BE2C (cell line): ENCODE measurements around the gene PHLDB1.

Experiments used
- DNase-seq: peaks from one replicate; pipeline ENCODE4 v3.0.0-alpha.2; 2020
- H3K27me3 ChIP-seq: fragments of 250-450 bp; sonication (Bioruptor Pico); 2 replicates; pipeline ENCODE4 v1.5.1; 2020; ENCODE audit warnings: mild to moderate bottlenecking
- H3K36me3 ChIP-seq: fragments of 250-450 bp; sonication (Bioruptor Pico); 2 replicates; pipeline ENCODE4 v1.5.1; 2020; ENCODE audit warnings: mild to moderate bottlenecking
- H3K4me1 ChIP-seq: fragments of 250-450 bp; sonication (Bioruptor Pico); 2 replicates; pipeline ENCODE4 v1.5.1; 2020
- H3K4me3 ChIP-seq: 2 replicates; pipeline ENCODE4 v1.5.1; 2011; ENCODE audit warnings: low read depth, low read length
- H3K9me3 ChIP-seq: fragments of 250-450 bp; sonication (Bioruptor Pico); 2 replicates; pipeline ENCODE4 v1.5.1; 2020
- CTCF ChIP-seq: IDR thresholded peaks from 2 replicates; pipeline ENCODE4 v1.5.1; 2012; ENCODE audit warnings: mild to moderate bottlenecking, low read depth, low read length

The PHLDB1 gene

GRCh38 chr11:118651820-118652219 lies 44.4 kb downstream of the PHLDB1 start:
- DNase-seq: no peak
- no peak for TF ChIP-seq CTCF
- Histone ChIP-seq H3K4me3 (no peak overlapping the region), H3K4me1 (no peaks in the 10 kb centered on the region), H3K27me3 (no peaks in the 10 kb centered on the region), H3K36me3 (peaks cover 26% of the 10 kb centered on the region), H3K9me3 (no peaks in the 10 kb centered on the region)

- Histone ChIP-seq H3K9me3 (no peaks in the 10 kb centered on the region), H3K27me3 (no peaks in the 10 kb centered on the region), H3K4me1 (no peaks in the 10 kb centered on the region), H3K36me3 (peaks cover 24% of the 10 kb centered on the region), H3K4me3 (no peak overlapping the region)
- DNase-seq: no peak
- TF ChIP-seq CTCF: no peak
Observed at GRCh38 chr11:118652681-118653181, 45.3 kb downstream of the PHLDB1 start.

GRCh38 chr11:118653684-118654390 lies 46.4 kb downstream of the PHLDB1 start:
- Histone ChIP-seq H3K27me3 (no peaks in the 10 kb centered on the region), H3K4me3 (no peak overlapping the region), H3K4me1 (peaks cover under 1% of the 10 kb centered on the region; the same call in 1 of the 2 replicates), H3K9me3 (no peaks in the 10 kb centered on the region), H3K36me3 (peaks cover 19% of the 10 kb centered on the region)
- no peak for DNase-seq
- no peak for TF ChIP-seq CTCF

GRCh38 chr11:118655486-118656190 lies 48.2 kb downstream of the PHLDB1 start:
- Histone ChIP-seq H3K4me3 (no peak overlapping the region), H3K27me3 (no peaks in the 10 kb centered on the region), H3K36me3 (peaks cover 7% of the 10 kb centered on the region), H3K4me1 (peaks cover 5% of the 10 kb centered on the region), H3K9me3 (no peaks in the 10 kb centered on the region)
- no peak for DNase-seq
- TF ChIP-seq CTCF: no peak

- no peak for DNase-seq
- H3K36me3 ChIP-seq: no peaks in the 10 kb centered on the region
- H3K27me3 ChIP-seq: no peaks in the 10 kb centered on the region
- no peak for TF ChIP-seq CTCF
- no peak overlapping the region for H3K4me3 ChIP-seq
- H3K9me3 ChIP-seq: no peaks in the 10 kb centered on the region
- H3K4me1 ChIP-seq: peaks cover 5% of the 10 kb centered on the region
Observed at GRCh38 chr11:118656563-118657165, 49.2 kb downstream of the PHLDB1 start.

GRCh38 chr11:118657238-118657637 lies 49.8 kb downstream of the PHLDB1 start:
- no peak for TF ChIP-seq CTCF
- H3K36me3 ChIP-seq: no peaks in the 10 kb centered on the region
- no peak for DNase-seq

More at GRCh38 chr11:118657238-118657637, 49.8 kb downstream of the PHLDB1 start:
- Histone ChIP-seq H3K4me1 (peaks cover 5% of the 10 kb centered on the region), H3K9me3 (no peaks in the 10 kb centered on the region), H3K27me3 (no peaks in the 10 kb centered on the region), H3K4me3 (no peak overlapping the region)
